ENCODE results near the gene PAX8.
"Not testable (repeated sequence)": the region's sequence is repeated elsewhere in the genome, so short reads cannot be mapped to it uniquely, and the experiment has no call there.

Gene PAX8

DNA sequence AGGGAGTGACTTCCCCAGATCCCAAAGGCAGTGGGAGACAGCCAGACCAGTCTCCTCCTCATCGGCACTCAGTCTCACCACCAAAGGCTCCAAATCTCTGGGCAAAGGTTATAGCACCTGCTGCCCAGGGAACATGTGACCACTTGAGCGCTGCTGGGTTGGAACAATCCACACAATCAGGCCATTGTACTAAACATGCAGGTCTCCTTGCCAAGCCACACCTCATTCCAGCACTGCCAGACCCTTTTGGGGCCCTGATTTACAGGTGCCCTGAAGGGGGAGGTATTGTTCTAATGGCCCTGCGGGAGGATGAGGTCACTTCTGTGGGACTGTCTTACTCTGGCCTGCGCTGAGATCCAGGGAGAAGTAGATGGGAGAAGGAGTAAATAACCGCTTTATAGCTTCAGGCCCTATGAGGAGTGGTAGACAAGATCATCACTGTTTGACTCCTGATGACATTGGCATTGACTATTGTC, 10.0 kb upstream of the PAX8 start:
- DNase-seq, result not testable (repeated sequence)

DNA sequence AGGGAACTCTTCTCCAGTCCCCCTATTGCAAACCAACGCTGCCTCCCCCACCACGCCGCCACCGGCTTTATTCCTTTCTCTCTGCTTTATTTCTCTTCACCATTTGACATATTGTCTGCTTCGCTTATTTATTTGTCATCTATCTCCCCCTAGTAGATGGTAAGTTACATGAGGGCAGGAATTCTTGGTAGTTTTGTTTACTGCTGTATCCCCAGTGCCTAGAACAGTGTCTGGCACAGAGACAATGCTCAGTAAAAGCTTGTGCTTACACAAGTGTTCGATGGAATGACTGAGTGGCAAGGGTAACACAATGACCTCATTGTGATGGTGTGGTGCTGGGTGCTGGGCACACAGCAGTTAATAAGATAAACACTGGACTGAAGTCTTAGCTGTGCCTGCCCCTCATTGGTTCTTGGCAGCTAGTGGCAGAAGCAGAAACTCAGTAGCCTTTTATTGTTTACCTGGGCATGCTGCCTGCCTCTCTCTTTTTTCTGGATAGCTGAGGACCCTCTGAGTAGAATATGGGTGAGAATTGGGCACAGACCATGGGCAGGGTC, 9.5 kb upstream of the PAX8 start:
- DNase-seq, result not testable (repeated sequence)

DNA sequence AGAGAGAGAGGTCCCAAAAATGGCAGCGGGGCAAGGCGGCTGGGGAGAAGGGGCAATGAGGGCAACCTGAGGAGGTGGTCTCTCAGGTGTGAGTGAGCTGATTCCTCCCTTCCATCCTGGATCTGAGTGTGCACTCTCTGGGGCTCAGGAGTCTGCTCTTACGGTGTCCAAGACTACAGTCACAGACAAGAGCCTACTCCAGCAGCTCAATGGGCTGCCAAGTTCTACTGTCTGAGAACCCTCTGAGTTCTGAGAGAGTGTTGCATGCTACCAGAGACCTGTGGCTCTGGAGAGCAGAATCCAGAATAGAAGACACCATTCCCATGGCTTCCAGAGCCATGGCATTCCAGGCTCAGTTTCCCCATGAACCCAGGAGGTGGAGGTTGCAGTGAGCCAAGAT, 7.1 kb upstream of the PAX8 start:
- no peak for DNase-seq

DNA sequence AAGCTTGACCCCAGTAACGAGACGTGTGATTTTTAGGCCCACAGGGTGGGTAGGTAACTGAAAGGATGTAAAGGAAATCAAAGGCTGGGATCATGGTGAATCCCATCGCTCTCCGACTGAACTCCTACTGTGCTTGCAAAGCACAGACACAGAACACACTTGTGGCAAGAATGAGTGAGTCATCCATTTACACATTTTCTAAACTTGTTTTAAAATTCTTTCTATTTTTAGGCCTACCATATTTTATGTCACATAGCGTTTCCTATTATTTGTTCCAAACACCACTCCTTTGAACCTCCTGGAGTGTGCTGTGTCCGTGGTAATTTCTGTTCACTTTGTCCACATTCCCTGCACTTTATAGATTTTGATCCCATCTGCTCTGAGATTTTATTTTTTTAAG, 6.3 kb upstream of the PAX8 start:
- not testable (repeated sequence) for DNase-seq

DNA sequence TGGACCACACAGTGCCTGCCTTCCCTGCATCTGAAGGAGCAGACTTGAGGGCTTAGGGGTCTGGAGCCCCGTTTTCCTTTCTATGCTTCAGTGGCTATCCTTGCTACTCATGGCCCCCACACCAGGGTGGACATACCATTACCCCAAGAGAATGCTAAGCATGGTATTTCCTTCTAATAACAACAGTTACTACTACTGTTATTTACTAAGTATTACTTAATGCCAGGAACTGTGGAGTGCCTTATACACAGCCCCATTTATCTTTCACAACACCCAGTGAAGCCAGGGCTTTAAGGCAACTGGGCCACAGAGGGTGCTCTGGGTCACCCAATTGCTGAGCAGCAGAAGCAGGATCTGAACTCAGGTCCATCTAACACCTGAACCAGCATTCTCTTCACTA, 5.8 kb upstream of the PAX8 start:
- no peak for DNase-seq

DNA sequence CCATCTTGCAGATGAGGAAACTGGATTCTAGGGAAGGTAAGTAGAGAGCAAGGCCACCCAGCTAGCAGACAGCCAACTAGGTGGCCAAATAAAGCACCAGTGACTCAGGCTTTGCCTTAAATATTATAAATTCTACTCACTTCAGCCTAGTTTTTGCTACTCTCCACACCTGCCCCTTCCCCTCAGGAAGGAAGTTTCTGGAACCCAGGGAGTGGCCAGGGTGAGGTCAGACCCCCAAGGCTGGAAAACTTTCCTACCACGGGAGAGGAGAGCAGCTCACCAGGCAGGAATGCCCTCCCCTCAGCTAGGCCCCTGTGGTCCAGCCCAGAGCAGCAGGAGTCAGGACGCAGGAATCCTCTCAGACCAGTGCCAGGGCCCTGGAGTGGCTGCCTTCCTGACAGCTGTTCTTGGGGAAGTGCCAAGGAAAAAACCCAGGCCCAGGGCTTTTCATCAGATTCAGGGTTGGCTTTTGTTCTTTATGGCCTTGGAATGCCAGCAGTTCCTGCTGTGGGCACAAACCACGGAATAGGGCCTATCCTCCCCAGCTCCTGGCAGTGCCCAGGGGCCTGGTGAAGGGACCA, 5.1 kb upstream of the PAX8 start:
- no peak for DNase-seq

DNA sequence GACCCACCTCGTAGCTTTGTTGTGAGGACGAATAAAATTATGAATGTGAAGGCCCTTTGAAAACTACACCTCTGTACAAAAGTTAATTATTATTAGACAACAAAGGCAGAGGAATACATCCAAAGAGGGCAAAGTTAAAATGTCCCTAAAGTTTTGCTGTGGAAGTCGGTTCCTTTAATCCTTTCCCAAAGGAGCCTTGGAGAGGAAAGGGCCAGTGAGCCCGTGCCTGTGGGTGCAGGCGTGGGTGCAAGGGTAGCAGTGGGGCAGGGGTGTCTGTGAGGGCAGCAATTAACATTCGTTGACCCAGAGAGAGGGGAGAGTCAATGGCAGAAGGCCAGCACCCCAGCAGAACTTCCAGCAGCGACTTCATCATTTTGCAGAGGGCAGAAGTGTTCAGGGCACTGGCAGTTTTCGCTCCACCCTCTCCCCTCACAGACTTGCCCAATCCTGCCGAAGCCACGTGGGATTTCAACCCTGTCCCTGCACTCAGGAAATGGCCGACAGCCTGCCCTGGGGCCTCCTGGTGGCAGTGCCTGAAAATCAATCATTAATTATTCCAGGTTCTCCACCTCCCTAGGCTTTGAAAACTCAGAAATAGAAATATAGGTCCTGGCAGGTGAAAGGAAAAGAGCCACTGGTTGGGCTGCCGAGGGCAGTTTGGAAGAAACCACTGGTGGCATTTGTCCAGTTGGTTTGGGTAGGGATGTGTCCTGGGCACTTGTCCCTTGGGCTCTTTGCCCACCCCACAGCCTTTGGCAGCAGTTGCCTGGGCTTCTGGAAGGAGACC, 4.2 kb upstream of the PAX8 start:
- peak; percentile 84 to 88 (median 86) for DNase-seq

DNA sequence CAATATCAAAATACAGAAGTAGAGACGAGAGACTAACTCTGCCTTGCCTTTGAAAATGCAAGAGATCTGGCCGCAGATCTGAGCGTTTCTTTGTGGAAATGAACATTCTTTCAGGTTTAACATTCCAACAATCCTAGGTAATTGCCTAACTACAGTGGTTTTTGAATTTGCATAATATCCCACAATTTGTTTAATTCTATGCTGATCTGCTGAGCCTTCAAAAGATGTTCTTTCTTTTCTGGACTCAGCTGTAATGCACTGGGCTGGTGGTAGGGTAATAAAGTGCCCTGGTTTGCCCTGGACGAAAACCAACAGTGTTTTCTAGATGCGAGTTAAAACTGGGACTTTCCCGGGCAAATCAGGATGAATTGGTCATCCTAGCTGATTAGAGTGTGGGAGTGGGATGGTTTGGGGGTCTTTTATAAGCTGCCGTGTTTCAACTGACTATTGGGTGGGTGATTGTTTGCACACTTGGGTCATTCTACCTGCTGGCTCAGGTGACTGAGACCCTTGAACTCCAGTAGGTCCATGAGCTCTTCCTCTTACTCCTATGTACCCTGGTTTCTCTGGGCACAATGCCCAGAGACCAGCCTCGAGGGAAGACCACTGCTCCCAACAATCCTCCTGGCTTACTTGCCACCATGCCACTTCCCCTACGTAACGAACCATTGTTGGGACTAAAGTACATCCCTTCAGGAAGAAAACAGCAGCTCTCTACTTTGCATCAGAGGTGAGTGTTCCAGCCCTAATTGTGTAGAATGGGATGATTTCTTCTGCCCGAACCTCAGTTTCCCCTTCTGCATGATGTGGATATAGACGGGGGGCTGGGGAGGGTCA, 3.4 kb upstream of the PAX8 start:
- DNase-seq, result no peak

DNA sequence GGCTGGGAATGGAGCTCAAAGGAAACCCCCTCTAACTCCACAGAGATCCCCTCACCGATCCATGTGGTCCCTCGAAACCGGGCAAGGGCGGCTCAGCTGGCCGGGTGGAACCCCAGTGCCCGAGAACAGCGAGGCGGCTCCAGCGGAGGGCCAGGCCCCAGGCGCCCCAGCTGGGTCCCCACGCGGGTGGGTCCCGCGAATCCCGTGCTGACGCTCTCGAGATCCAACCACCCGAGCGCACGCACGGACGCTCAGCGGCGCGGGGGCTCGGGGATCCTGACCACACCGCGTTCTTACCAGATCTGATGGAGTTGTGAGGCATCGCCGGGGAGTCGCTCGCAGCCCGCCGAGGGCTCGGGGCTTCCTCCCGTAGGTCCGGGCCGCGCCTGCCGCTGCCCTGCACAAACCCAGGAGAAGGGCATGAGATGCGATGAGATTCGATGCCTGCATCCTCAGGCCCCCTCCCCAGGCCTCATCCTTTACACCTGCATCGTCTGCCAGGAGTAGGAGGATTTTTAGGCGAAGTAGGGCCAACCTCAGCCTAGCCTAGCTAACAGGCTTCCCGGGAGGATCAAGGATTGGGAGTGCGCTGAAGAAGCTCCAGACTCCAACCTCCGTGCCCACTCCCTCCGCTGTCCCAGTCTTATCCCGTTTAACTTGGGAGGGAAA, 514 bp downstream of the PAX8 start:
- DNase-seq, result no peak

DNA sequence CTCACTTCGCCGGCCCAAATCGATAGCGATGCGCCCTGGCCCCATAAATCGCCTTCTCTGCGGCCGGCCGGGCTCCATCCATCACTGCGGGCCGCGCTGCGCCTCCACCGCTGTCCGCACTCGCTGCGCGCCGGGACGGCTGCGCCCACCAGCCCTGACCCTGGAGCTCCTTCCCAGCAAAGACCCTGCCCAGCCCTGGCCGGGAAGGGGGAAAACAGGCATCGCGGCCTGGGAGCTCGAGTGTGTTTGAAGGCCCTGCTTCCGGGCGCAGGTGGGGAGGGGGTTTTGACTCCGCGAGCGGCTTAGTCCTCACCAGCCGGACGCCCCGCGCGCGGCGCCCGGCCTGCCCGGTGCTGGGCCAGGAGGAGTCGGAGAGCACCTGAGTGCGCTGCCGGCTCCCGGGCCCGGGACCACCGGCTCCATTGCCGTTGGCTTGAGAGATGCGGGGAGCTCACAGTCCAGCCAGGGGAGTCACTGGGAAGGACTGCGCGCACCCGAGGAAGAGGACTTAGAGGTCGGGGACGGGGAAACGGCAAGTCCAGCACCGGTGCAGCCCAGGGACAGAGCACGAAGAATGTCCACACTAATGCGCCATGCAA, 1.1 kb downstream of the PAX8 start:
- no peak for DNase-seq

DNA sequence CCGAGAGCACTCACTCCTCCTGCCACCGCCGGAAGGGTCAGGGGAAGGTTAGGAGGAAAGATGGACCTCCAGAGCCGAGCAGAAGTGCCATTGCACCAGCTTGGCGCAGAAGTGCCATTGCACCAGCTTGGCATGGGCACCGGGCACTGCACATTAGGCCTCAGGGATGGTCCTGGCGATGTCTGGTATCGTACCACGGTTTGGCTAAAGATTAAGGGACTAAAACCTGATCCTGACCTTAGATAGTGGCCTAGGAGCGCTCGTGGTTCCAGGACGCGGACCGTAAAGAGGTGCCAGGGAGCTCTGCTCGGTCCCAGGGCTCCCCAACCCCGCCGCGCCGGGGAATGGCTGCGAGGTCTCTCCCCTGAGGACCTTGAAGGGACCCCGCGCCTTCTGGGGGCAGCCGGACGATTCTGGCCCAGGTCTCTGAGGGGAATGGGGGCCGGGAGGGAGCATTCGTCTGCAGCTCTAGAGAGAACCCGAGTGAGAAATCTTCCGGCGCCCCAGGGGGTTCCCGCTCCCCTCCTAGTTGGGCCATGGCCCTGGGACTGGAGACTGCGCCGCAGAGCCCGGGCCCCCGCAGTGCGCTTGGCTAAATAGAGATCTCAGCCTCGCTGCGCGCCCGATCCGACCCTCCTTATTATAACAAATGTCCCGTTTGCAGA, 1.8 kb downstream of the PAX8 start:
- DNase-seq, result no peak

DNA sequence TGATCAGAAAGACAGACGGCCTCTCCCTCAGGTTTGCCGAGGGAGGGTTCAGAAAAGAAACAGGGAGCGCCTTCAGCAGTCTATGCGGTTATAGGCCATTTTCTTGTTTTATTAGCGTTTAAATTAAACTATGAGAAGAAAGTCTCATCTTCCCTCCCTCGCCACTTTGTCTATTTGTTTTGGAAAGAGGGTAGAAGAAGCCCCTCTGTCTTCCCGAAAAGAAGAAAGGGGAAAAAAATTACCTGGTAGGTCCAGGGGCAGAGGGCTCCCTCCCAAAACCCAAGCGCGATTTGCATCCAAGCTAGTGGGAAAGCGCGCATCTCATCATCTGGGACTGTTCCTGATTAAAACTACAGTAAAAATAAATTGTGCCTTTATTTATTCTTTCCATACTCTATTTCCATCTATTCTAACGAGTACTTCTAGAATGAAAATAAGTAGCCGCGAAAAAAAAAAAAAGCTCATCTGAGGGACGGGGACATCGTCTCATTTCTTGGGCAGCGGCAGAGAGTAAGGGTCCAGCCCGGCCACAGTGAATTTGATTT, 2.4 kb downstream of the PAX8 start:
- no peak for DNase-seq

DNA sequence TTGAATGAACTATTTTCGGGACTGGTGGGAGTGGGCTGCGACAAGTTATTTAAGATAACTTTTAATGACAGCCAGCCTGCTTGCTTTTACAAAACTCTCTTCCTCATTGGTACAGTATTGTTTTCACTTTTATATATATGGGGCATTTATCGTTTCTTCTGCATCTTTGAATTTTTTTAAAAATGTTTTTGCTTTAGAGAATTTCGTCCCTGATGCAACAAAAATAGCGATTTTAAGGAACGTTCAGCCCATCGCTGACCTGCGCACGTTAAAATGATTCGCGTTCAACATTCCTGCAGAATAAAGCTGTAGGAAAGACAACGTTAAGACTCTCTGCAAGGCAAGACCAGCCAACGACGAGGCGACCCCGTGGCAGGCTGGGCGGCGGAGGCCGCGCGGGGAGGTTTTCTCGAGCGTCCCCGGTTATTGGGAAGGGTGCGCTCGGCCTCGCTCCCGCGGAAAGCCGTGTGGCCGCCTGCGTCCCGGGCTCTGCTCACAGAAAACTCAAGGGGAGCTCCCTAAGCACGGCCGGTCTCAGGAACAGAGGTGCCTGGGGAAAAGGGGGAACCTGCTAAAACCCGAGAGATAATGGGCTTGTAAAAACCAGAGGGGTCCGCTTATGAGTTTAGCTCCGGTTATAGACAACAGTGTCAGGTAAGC, 3.0 kb downstream of the PAX8 start:
- peak in 1 of 4 experiments; percentile 28 for DNase-seq

DNA sequence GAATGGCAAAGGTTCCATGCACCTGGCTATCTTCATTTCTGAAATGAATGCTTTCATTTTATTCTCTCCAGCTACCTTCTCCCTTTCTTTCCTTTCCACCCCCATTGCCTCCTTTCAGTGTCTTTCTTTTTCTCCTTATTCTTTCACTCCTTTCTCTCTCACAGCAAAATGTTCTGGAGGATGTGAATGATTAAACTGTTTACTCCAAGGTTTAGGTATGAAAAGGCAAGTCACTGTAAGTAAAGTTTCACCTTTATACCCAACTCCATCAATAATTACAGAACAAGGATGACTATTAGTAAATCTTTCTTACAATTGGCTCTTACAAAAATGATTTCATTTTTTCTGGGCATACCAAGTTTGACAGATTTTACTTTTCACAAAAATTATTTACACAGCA, 4.3 kb downstream of the PAX8 start:
- DNase-seq, result no peak

DNA sequence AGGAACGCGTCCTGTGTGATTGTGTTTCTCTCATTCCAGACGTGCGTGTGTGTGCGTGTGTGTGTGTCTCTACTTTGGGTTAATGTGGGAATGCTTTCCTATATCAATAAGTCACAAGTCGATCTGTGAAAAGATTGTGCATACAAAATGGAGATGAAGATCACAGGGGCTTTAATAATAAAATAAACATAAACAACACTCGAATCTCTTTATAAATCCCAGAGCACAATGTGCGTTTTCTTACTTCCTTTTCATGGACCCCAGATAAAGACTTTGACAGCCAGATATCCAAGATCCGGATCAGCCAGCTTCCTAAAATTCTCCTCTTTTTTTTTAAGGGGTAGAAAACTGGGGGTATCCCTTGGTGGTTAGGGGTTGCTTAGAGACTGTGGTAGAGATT, 4.7 kb downstream of the PAX8 start:
- DNase-seq, result no peak

DNA sequence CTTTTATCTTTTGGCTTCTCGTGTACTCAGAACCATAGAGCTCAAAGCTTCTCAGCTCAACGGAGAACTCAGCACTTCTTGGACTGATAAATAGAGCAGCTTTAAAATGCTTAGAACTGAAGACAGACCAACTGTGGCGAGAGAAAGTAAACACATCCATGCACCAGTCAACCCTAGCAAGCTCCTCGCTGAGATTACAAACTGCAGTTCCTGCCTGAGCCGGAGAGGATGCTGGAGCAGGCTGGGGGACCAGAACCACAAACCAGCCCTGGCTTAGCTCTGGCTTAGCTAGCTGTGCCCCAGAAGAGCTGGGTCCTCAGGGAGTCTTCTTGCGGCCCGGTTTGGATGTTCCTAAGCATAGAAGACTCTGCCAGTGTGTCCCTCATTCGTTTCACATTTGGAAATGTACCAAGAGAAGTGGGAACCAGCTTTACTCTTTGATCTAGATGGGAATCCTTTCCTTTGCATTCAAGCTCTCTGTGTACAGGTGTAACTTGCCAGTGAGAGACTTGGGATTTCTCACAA, 5.6 kb downstream of the PAX8 start:
- peak; percentile 30 to 54 (median 41) for DNase-seq

DNA sequence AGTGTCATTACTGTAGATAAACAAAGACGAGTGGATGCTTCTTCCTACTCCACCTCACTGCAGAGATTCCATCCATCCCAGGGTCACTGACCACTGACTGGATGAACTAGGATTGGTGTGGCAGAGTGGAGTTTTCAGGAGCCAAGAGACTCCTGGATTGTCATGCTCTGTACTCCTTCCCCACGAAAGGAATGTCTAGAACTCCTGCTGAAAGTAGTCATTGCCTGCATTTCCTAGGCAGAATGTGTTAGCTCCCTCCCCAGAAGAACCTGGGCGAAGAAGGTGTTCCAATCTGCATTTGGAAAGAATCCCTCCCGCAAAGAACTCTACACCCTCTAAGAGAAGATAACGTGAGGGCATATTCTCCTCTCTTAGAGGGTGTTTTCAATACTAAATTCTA, 6.2 kb downstream of the PAX8 start:
- no peak for DNase-seq

DNA sequence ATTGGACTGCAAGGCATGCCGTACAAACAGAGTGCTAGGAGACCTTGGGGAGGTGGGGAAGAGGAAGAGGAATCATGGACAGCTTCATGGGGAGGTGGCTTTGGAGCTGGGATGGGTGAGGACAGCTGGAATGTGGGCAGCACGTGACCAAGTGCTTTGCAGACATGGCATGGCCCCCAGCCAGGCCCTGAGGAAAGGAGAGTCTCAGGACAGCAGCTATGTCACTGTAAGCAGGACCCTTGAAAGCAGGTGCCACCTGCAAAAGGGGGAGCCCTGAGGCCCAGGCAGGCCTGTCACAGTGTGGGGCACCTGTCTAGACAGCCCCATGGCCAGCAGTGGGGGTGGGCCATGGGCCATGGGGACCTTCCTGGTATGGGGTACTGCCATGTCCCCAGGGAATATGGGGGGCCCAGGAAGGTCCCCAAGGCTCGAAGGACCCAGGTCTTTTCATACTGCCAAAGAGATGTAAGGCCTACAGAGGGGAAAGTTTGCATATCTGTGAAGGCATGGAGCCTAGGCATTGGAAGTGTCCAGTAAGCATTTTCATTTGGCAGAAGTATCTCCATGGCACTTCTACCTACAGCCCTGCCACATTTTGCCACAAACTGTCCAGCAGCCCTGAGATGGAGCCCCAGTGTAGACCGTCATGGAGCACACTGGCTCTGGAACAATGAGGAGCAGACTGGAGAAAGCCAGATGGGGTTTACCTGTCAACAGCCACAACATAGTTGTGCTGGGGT, 9.9 kb downstream of the PAX8 start:
- DNase-seq, result no peak

DNA sequence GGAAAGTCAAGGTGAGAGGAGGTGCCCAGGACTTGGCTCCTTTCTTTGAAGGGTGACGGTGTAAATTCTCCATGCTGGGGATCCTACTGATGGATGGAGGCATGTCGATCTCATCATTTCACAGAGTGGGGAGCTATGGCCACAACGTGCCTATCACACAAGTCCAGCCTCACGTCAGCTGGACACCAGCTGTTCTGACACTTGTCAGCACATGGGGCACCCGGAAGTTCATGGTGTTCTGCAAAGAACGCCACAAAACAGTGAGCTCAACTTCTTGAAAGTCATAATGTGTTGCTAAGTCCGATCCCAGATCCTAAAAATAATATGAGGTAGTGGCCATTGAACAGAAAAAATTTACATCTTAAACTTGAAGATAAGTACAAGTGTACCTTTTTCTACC, 12.3 kb downstream of the PAX8 start:
- DNase-seq, result no peak
